ENCODE measurements around the gene CTPS1.

DNA sequence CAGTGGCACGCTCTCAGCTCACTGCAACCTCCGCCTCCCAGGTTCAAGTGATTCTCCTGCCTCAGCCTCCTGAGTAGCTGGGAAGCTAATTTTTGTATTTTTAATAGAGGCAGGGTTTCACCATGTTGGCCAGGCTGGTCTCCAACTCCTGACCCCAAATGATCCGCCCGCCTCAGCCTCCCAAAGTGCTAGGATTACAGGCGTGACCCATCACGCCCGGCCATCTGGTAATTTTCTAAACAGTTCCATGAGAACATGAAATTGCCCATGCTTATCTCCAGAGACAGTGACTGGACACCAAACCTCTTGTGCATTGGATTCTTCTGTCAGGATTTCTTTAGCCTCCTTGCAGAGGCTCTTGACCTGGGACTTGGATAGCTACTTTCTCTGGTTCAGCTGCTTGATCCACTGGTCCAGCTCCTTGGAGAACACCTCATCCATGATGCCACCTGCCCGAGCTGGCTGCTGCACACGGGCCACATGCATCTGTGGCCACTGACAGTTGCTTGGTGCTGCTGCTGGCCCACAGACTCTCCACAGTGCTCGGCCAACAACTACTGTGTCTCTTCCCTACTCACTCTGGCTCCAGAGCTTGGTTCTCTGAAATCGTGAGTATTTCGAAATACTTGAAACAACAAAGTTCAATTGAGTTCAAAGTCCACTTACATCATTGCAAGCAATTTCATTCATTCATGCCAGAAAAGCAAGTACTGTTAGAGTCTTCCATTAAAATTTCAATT, 40.0 kb upstream of the CTPS1 start:
- TF ChIP-seq, protein P1, sequence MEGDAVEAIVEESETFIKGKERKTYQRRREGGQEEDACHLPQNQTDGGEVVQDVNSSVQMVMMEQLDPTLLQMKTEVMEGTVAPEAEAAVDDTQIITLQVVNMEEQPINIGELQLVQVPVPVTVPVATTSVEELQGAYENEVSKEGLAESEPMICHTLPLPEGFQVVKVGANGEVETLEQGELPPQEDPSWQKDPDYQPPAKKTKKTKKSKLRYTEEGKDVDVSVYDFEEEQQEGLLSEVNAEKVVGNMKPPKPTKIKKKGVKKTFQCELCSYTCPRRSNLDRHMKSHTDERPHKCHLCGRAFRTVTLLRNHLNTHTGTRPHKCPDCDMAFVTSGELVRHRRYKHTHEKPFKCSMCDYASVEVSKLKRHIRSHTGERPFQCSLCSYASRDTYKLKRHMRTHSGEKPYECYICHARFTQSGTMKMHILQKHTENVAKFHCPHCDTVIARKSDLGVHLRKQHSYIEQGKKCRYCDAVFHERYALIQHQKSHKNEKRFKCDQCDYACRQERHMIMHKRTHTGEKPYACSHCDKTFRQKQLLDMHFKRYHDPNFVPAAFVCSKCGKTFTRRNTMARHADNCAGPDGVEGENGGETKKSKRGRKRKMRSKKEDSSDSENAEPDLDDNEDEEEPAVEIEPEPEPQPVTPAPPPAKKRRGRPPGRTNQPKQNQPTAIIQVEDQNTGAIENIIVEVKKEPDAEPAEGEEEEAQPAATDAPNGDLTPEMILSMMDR (IDR thresholded peaks at IDR 0.05): no peak
- TF ChIP-seq POLR2AphosphoS5 (IDR thresholded peaks at IDR 0.05) (peak; percentile 54), POLR2A (IDR thresholded peaks at IDR 0.05) (no peak), EP300 (IDR thresholded peaks at IDR 0.05) (no peak)

All from gastroesophageal sphincter (tissue), 3 donors.